Measurements from ENCODE around the gene AKAP14.

DNA sequence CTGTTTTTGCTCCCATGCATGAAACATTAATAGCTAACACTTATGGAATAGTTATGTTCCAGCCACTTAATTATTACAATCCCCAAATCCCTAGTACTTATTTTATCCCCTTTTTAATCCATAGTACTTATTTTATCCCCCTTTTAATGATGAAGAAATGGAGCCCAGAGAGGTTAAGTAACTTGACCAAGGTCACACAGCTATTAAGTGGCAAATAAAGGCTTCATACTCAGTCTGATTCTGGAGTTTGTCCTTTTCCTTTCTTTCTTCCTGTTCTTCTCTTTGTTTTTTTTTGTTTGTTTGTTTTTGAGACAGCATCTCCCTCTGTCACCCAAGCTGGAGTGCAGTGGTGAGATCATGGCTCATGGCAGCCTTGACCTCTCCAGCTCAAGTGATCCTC lies 45.6 kb downstream of the AKAP14 start:
- no peak for TF ChIP-seq CTCF (IDR thresholded peaks at IDR 0.05)
- TF ChIP-seq POLR2A (IDR thresholded peaks at IDR 0.05), result no peak
